Keratinocyte (primary cell): ENCODE results near the gene GDF2. TPM values are rescaled to one million over a fixed set of nuclear protein-coding genes. Genes with fewer than 3 reads are reported as not detected.

Source experiments
- DNase-seq: peaks from one replicate; pipeline ENCODE4 v3.0.0-alpha.2; 2011; ENCODE audit warnings: low read depth, missing footprints, low spot score
- FAIRE-seq: peaks from 2 replicates; lab custom pipeline; 2011; peaks lifted over from hg19 to GRCh38; lab: Jason Lieb, UNC
- H2AFZ ChIP-seq: 2 replicates; pipeline ENCODE4 v1.6.0; 2012; ENCODE audit warnings: low read length, control low read depth, inconsistent platforms; ENCODE audit not compliant: control insufficient read depth
- H3K27ac ChIP-seq: 2 replicates; pipeline ENCODE4 v1.5.1; 2011; ENCODE audit warnings: low read length; ENCODE audit not compliant: control insufficient read depth, insufficient read depth
- H3K27me3 ChIP-seq: 3 replicates; pipeline ENCODE4 v1.6.0; 2011; ENCODE audit warnings: low read length; ENCODE audit not compliant: control insufficient read depth, insufficient read depth; ENCODE audit errors: extremely low read depth
- H3K36me3 ChIP-seq, 2 experiments: 2 replicates in 1 of 2; 3 replicates in 1 of 2; pipeline ENCODE4 v1.5.1; 2011; ENCODE audit warnings: low read length in 2 of 2, mild to moderate bottlenecking in 1 of 2; ENCODE audit not compliant: control insufficient read depth in 2 of 2, insufficient read depth in 2 of 2; ENCODE audit errors: extremely low read depth in 1 of 2
- H3K4me1 ChIP-seq: 3 replicates; pipeline ENCODE4 v1.5.1; 2011; ENCODE audit warnings: low read length; ENCODE audit not compliant: control insufficient read depth, insufficient read depth; ENCODE audit errors: extremely low read depth
- H3K4me2 ChIP-seq: 3 replicates; pipeline ENCODE4 v1.6.0; 2011; ENCODE audit warnings: low read depth, low read length; ENCODE audit not compliant: control insufficient read depth, insufficient read depth; ENCODE audit errors: extremely low read depth
- H3K4me3 ChIP-seq, 3 experiments: fragments of 200-600 bp in 1 of 3; sonication (generic) in 1 of 3; 2 replicates in 2 of 3; 3 replicates in 1 of 3; pipeline ENCODE4 v1.5.1; 2011 to 2016; ENCODE audit warnings: low read length in 3 of 3, mild to moderate bottlenecking in 3 of 3, control low read depth in 2 of 3, inconsistent platforms in 1 of 3, low read depth in 1 of 3, mixed read lengths in 1 of 3, mixed run types in 1 of 3, moderate library complexity in 1 of 3; ENCODE audit not compliant: control insufficient read depth in 2 of 3, insufficient read depth in 2 of 3; ENCODE audit errors: extremely low read depth in 1 of 3
- H3K79me2 ChIP-seq: 2 replicates; pipeline ENCODE4 v1.6.0; 2012; ENCODE audit warnings: low read length; ENCODE audit not compliant: control insufficient read depth, insufficient read depth
- H3K9ac ChIP-seq: 3 replicates; pipeline ENCODE4 v1.6.0; 2011; ENCODE audit warnings: low read length; ENCODE audit not compliant: control insufficient read depth, insufficient read depth; ENCODE audit errors: extremely low read depth
- H3K9me1 ChIP-seq: 3 replicates; pipeline ENCODE4 v1.6.0; 2011; ENCODE audit warnings: low read length; ENCODE audit not compliant: control insufficient read depth, insufficient read depth; ENCODE audit errors: extremely low read depth
- H3K9me3 ChIP-seq: 2 replicates; pipeline ENCODE4 v1.5.1; 2012; ENCODE audit warnings: low read depth, low read length; ENCODE audit not compliant: control insufficient read depth
- H4K20me1 ChIP-seq: 3 replicates; pipeline ENCODE4 v1.6.0; 2011; ENCODE audit warnings: low read length; ENCODE audit not compliant: control insufficient read depth, insufficient read depth; ENCODE audit errors: extremely low read depth
- EZH2 ChIP-seq: IDR thresholded peaks from one replicate; pipeline ENCODE4 v1.6.1; 2012; ENCODE audit warnings: inconsistent platforms, mild to moderate bottlenecking, low read length, moderate library complexity
- dilution Hi-C: fragments of 300-500 bp; cut with MboI; formaldehyde crosslinking; loops from one replicate; pipeline ENCODE4 v1.7.0; 2020; ENCODE audit warnings: low sequenced_read_pairs; ENCODE audit not compliant: extremely low pct_ligation_motif_present
- polyA plus RNA-seq, 5 experiments: library from polyadenylated mRNA; depleted of rRNA in 3 of 5; stranded (reverse) in 3 of 5; stranded (forward) in 1 of 5; unstranded in 1 of 5; fragments of >200 nt; gene quantifications; 1 replicate in 1 of 5; 2 replicates in 3 of 5; 3 replicates in 1 of 5; pipeline versions ENCODE4 v1.2.1 to v1.2.3, GENCODE V29; 2011 to 2012; ENCODE audit warnings: missing spikeins in 2 of 5, low read depth in 1 of 5, low replicate concordance in 1 of 5
- TF ChIP-seq, protein P1 (sequence below), 3 experiments: IDR thresholded peaks in 1 of 3; conservative IDR thresholded peaks in 1 of 3; optimal IDR thresholded peaks in 1 of 3; 2 replicates in 2 of 3; 3 replicates in 1 of 3; pipeline versions ENCODE3 to v1.5.1; 2011; ENCODE audit warnings: low read length in 3 of 3, mild to moderate bottlenecking in 3 of 3, moderate library complexity in 2 of 3, control low read depth in 1 of 3, inconsistent platforms in 1 of 3; ENCODE audit not compliant: insufficient read depth in 2 of 3; ENCODE audit errors: extremely low read depth in 1 of 3

The GDF2 gene
- polyA plus RNA-seq, 1 donor (not counting 4 experiments of a cell fraction or from before 2014, with no cell fraction given): not detected

- no peaks in the 10 kb centered on the region for H3K27me3 ChIP-seq
- no peak overlapping the region for H3K4me3 ChIP-seq
- no peaks in the 10 kb centered on the region for H3K79me2 ChIP-seq
- no peak for TF ChIP-seq EZH2
- TF ChIP-seq, protein P1, sequence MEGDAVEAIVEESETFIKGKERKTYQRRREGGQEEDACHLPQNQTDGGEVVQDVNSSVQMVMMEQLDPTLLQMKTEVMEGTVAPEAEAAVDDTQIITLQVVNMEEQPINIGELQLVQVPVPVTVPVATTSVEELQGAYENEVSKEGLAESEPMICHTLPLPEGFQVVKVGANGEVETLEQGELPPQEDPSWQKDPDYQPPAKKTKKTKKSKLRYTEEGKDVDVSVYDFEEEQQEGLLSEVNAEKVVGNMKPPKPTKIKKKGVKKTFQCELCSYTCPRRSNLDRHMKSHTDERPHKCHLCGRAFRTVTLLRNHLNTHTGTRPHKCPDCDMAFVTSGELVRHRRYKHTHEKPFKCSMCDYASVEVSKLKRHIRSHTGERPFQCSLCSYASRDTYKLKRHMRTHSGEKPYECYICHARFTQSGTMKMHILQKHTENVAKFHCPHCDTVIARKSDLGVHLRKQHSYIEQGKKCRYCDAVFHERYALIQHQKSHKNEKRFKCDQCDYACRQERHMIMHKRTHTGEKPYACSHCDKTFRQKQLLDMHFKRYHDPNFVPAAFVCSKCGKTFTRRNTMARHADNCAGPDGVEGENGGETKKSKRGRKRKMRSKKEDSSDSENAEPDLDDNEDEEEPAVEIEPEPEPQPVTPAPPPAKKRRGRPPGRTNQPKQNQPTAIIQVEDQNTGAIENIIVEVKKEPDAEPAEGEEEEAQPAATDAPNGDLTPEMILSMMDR (optimal IDR thresholded peaks at IDR 0.05 in 1 of 3, IDR thresholded peaks at IDR 0.05 in 1 of 3, conservative IDR thresholded peaks at IDR 0.05 in 1 of 3; ENCODE audit: extremely low read depth in 1 of 3, insufficient read depth in 2 of 3, low read length in 3 of 3): no peak
- DNase-seq (no peak), FAIRE-seq (no peak)
- no peak overlapping the region for H3K9ac ChIP-seq
- H3K36me3 ChIP-seq: no peaks in the 10 kb centered on the region
- H3K4me1 ChIP-seq: peaks cover 13% of the 10 kb centered on the region
- H3K27ac ChIP-seq: no peak overlapping the region
- no peak overlapping the region for H3K4me2 ChIP-seq
- H3K9me1 ChIP-seq: no peaks in the 10 kb centered on the region
- no peaks in the 10 kb centered on the region for H4K20me1 ChIP-seq
- no peaks in the 10 kb centered on the region for H3K9me3 ChIP-seq
- no peak overlapping the region for H2AFZ ChIP-seq
- dilution Hi-C loops: no loop called here
Measured at GRCh38 chr10:47357911-47358310, 35.7 kb downstream of the GDF2 start.

DNA sequence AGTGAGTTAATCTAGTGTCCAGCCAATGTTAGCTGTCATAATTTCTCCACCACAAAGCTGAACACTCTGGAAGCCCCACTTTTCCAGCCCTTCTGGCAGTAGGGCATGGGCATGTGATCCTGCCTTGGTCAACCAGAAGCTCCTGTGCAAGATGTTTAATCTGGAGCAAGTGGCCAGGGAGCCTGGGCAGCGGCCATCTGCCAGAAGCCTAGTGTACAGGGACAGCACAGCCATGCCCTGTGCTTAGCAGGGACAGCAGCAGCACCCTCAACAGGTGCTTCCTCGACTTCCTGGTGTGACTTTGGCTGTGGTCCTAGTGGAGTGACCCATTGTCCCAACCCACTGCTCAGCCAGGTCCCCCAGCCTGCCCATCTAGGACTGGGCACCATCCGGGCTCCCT lies 36.2 kb downstream of the GDF2 start:
- FAIRE-seq (no peak), DNase-seq (no peak)
- no peak overlapping the region for H3K4me2 ChIP-seq
- H3K4me3 ChIP-seq: no peak overlapping the region
- H2AFZ ChIP-seq: no peak overlapping the region
- H3K36me3 ChIP-seq: no peaks in the 10 kb centered on the region
- H3K4me1 ChIP-seq: peaks cover 13% of the 10 kb centered on the region
- no peaks in the 10 kb centered on the region for H3K9me1 ChIP-seq
- no peaks in the 10 kb centered on the region for H3K9me3 ChIP-seq
- no peaks in the 10 kb centered on the region for H3K79me2 ChIP-seq
- dilution Hi-C loops: no loop called here
- no peak overlapping the region for H3K27ac ChIP-seq
- no peaks in the 10 kb centered on the region for H4K20me1 ChIP-seq
- no peak overlapping the region for H3K9ac ChIP-seq
- no peak for TF ChIP-seq EZH2
- TF ChIP-seq, protein P1 (optimal IDR thresholded peaks at IDR 0.05 in 1 of 3, IDR thresholded peaks at IDR 0.05 in 1 of 3, conservative IDR thresholded peaks at IDR 0.05 in 1 of 3; ENCODE audit: extremely low read depth in 1 of 3, insufficient read depth in 2 of 3, low read length in 3 of 3): no peak
- H3K27me3 ChIP-seq: no peaks in the 10 kb centered on the region
